ENCODE measurements around the gene LRRC59. TPM values are rescaled to one million over a fixed set of nuclear protein-coding genes. Genes with fewer than 3 reads are reported as not detected.

LRRC59 gene
- total and polyA plus RNA-seq, 2 experiments from 2014 or later, result 46.4 to 124 TPM

- H3K4me1 ChIP-seq (ENCODE audit: insufficient read depth), result no peaks in the 10 kb centered on the region
- Mint-ChIP-seq H3K4me1 (no peaks in the 10 kb centered on the region; the same call in 2 of the 3 replicates), H3K9me3 (no peaks in the 10 kb centered on the region; the same call in 2 of the 3 replicates), H3K4me3 (no peak overlapping the region), H3K36me3 (ENCODE audit: low read depth) (peaks cover 53% of the 10 kb centered on the region), H3K27ac (no peak overlapping the region), H3K27me3 (ENCODE audit: insufficient read depth, low read depth, poor library complexity) (peaks cover 7% of the 10 kb centered on the region)
- H4K20me1 ChIP-seq (replicated peaks; ENCODE audit: insufficient read depth), result no peaks in the 10 kb centered on the region
- no peak for TF ChIP-seq ZNF462 (CRISPR knock-in tag; IDR thresholded peaks at IDR 0.05)
- TF ChIP-seq EZH2 (IDR thresholded peaks at IDR 0.05; ENCODE audit: low read depth, unreplicated experiment), result no peak
- no peak for TF ChIP-seq EZH2phosphoT487 (IDR thresholded peaks at IDR 0.05; ENCODE audit: unreplicated experiment)
- no peak for TF ChIP-seq ZNF114 (CRISPR knock-in tag; IDR thresholded peaks at IDR 0.05)
- no peak for TF ChIP-seq POLR2AphosphoS5 (IDR thresholded peaks at IDR 0.05; ENCODE audit: low read depth)
- TF ChIP-seq CREB1 (CRISPR knock-in tag; IDR thresholded peaks at IDR 0.05; ENCODE audit: low read depth), result no peak
- TF ChIP-seq STAT1 (IDR thresholded peaks at IDR 0.05; ENCODE audit: unreplicated experiment), result no peak
- DNase-seq (ENCODE audit: low spot score) (no peak), ATAC-seq (no peak)
- H3K27ac ChIP-seq (ENCODE audit: low read depth), result no peak overlapping the region
- no peaks in the 10 kb centered on the region for H3K79me2 ChIP-seq (replicated peaks; ENCODE audit: insufficient read depth)
- H3K9me2 ChIP-seq (ENCODE audit: insufficient read depth), result no peaks in the 10 kb centered on the region
- no peaks in the 10 kb centered on the region for H3F3A ChIP-seq (replicated peaks; ENCODE audit: low read depth)
- H3K27me3 ChIP-seq (ENCODE audit: insufficient read depth), result no peaks in the 10 kb centered on the region
- H2AFZ ChIP-seq, result no peak overlapping the region
- no peaks in the 10 kb centered on the region for H3K36me3 ChIP-seq (ENCODE audit: insufficient read depth)
- H3K4me2 ChIP-seq, result no peak overlapping the region
- no peak overlapping the region for H3K4me3 ChIP-seq
Observed at GRCh38 chr17:50356418-50356817, 40.9 kb downstream of the LRRC59 start.
